GM12892 (cell line): ENCODE results near the gene RRM1.

ENCODE experiments used
- POLR2A ChIP-seq: IDR thresholded peaks from 2 replicates; pipeline ENCODE4 v1.6.1; 2011; ENCODE audit warnings: low read depth, low read length, control low read depth
- POLR2AphosphoS5 ChIP-seq: IDR thresholded peaks from 2 replicates; pipeline ENCODE4 v1.6.1; 2011; ENCODE audit warnings: low read depth, low read length, control low read depth

DNA sequence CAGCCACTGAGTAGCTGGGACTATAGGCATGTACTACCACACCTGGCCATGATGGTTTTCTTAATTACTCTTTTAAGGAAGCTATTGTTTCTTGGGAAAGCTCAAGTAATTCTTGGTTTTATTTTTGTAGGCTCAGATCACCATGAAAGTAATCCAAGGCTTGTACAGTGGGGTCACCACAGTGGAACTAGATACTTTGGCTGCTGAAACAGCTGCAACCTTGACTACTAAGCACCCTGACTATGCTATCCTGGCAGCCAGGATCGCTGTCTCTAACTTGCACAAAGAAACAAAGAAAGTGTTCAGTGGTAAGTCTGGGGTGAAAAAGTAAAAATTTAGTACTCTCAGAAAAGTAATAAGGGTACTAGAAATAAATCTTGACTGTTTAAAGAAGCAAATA, 11.3 kb downstream of the RRM1 start:
- TF ChIP-seq POLR2AphosphoS5, result no peak
- no peak for TF ChIP-seq POLR2A
